Heart left ventricle (tissue), 13 donors: ENCODE results near the gene BCKDHA.

Source experiments
- CTCF ChIP-seq, 12 donors: fragments of 200-600 bp; sonication (generic) in 4 of 12; IDR thresholded peaks; one replicate each; pipeline versions ENCODE4 v1.5.0 to v1.8.0; 2018 to 2022; ENCODE audit warnings: antibody characterized with exemption in 12 of 12, mild to moderate bottlenecking in 5 of 12
- POLR2A ChIP-seq, 2 donors: fragments of 450-650 bp; IDR thresholded peaks; one replicate each; pipeline ENCODE4 v1.6.1; 2017; ENCODE audit warnings: antibody characterized with exemption in 2 of 2, mild to moderate bottlenecking in 2 of 2, moderate library complexity in 2 of 2
- donor health status: ischemic (EF 13 %, LVEDD 7.1; RV severe dilation, severe dysfunction).
- donor health status: DM: no; HTN: yes; CAD: no.
- donor health status: DM: no; HTN: no; CAD: no.
- donor health status: ischemic (EF 25% LVEDD 6.9; RV normal size, moderate dysfunction).
- donor health status: ischemic (EF 25% LVEDD 5.7; RV mildly dilated, moderate dysfunction).
- donor health status: ischemic (EF 35%, LVEDD 5.7; RV mildly dilated, moderate dysfunction).
- donor health status: nonischemic (EF 11% LVEDD 7.7; RV severe dilation, severe dysfunction).
- donor health status: DM: yes; HTN: yes; CAD: no.
- donor health status: PGD.
- donor health status: ischemic (EF 29% LVEDD 5.4; RV normal size, mild dysfunction).
- donor health status: nonischemic (EF 23%, LVEDD 6.1; RV moderate dilation, normal function).

GRCh38 chr19:41391618-41392017, 6.0 kb upstream of the BCKDHA start:
- no peak for TF ChIP-seq CTCF (IDR thresholded peaks at IDR 0.05)
- no peak for TF ChIP-seq POLR2A (IDR thresholded peaks at IDR 0.05)
